ENCODE measurements around the gene CETP. TPM values are rescaled to one million over a fixed set of nuclear protein-coding genes. Genes with fewer than 3 reads are reported as not detected.
"Not testable (repeated sequence)": the region's sequence is repeated elsewhere in the genome, so short reads cannot be mapped to it uniquely, and the experiment has no call there.

The CETP gene
- total RNA-seq, 4 donors from 2014 or later: 1.6 TPM; not detected in 3

DNA sequence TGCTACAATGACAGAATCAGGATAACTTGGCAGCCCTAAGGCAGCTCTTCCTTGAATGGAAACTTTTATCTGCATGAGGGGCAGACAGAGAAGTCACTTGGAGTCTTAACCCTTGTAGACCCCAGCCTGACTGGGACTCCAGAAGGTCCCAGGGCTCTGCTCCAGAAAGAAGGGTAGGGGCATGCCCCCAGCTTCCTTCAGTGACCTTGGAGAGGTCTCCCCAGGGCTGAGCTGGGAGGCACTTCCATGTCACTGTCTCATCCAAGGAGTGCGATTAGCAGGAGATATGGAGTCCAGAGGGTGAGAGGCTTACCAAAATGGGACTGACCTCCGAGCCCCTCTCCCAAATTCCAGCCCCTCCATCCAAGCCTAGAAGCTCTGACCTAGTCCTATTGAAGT, 24.2 kb downstream of the CETP start:
- TF ChIP-seq, protein P1, sequence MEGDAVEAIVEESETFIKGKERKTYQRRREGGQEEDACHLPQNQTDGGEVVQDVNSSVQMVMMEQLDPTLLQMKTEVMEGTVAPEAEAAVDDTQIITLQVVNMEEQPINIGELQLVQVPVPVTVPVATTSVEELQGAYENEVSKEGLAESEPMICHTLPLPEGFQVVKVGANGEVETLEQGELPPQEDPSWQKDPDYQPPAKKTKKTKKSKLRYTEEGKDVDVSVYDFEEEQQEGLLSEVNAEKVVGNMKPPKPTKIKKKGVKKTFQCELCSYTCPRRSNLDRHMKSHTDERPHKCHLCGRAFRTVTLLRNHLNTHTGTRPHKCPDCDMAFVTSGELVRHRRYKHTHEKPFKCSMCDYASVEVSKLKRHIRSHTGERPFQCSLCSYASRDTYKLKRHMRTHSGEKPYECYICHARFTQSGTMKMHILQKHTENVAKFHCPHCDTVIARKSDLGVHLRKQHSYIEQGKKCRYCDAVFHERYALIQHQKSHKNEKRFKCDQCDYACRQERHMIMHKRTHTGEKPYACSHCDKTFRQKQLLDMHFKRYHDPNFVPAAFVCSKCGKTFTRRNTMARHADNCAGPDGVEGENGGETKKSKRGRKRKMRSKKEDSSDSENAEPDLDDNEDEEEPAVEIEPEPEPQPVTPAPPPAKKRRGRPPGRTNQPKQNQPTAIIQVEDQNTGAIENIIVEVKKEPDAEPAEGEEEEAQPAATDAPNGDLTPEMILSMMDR (IDR thresholded peaks at IDR 0.05): no peak
- no peak for TF ChIP-seq POLR2AphosphoS5 (IDR thresholded peaks at IDR 0.05)
- TF ChIP-seq EP300 (IDR thresholded peaks at IDR 0.05): no peak
- TF ChIP-seq POLR2A (IDR thresholded peaks at IDR 0.05): no peak
- Histone ChIP-seq H3K36me3 (no peaks in the 10 kb centered on the region), H3K27ac (peak overlapping the region in 3 of 4 donors; percentile 52 to 70 (median 63)), H3K9me3 (no peaks in the 10 kb centered on the region), H3K4me3 (no peak overlapping the region), H3K27me3 (no peaks in the 10 kb centered on the region), H3K4me1 (peaks cover 0 to 59% (median 20%) of the 10 kb centered on the region in 3 donors)
- 100% methylated on average over 1 of the region's 2 CpGs; no CpG with 5 or more reads in 1 of the 2 donors for WGBS, 2 donors (ENCODE audit: low coverage in 1 of 2)
- no peak for ATAC-seq

DNA sequence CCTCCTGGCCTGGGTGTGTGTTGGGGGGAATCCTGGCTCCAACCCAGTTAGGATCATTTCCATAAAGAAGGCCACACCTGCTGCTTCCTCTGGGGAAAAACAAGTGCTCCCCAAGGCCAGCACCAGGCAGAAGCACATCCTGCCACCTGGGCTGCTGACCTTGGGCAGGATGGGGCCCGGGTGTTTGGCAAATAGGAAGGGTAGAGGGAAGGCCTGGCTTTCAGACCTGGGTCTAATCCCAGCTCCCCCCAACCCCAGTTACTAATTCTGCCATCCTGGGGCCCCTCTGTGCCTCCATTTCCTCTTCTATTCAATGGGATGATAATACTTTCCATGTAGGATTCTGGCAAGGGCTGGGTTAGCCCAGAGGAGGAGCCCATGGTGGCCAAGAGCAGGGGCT, 24.6 kb downstream of the CETP start:
- Histone ChIP-seq H3K4me3 (no peak overlapping the region), H3K4me1 (peaks cover 0 to 63% (median 20%) of the 10 kb centered on the region in 3 donors), H3K27me3 (no peaks in the 10 kb centered on the region), H3K36me3 (no peaks in the 10 kb centered on the region), H3K27ac (peak overlapping the region in 2 of 4 donors; percentile 52 to 70), H3K9me3 (no peaks in the 10 kb centered on the region)
- no peak for ATAC-seq
- TF ChIP-seq, protein P1 (IDR thresholded peaks at IDR 0.05): no peak
- TF ChIP-seq POLR2A (IDR thresholded peaks at IDR 0.05) (no peak), EP300 (IDR thresholded peaks at IDR 0.05) (no peak), POLR2AphosphoS5 (IDR thresholded peaks at IDR 0.05) (no peak)
- no CpG with 5 or more reads among the region's 1 CpG for WGBS, 2 donors (ENCODE audit: low coverage in 1 of 2)

DNA sequence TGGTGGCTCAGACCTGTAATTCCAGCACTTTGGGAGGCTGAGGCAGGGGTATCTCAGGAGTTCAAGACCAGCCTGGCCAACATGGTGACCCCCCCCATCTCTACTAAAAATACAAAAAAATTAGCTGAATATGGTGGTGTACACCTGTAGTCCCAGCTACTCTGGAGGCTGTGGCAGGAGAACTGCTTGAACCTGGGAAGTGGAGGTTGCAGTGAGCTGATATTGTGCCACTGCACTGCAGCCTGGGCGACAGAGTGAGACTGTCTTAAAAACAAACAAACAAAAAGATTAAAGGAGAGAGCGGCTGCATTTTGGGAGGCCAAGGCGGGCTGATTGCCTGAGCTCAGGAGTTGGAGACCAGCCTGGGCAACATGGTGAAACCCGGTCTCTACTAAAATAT, 25.2 kb downstream of the CETP start:
- 93 to 100% methylated on average over 1 to 4 of the region's 4 CpGs for WGBS, 2 donors (ENCODE audit: low coverage in 1 of 2)
- H3K36me3 ChIP-seq, H3K9me3 ChIP-seq, H3K27me3 ChIP-seq, ATAC-seq, H3K4me3 ChIP-seq: not testable (repeated sequence)
- peak overlapping the region in 1 of 4 donors; percentile 70 for H3K27ac ChIP-seq
- peaks cover 0 to 68% (median 20%) of the 10 kb centered on the region in 3 donors for H3K4me1 ChIP-seq

DNA sequence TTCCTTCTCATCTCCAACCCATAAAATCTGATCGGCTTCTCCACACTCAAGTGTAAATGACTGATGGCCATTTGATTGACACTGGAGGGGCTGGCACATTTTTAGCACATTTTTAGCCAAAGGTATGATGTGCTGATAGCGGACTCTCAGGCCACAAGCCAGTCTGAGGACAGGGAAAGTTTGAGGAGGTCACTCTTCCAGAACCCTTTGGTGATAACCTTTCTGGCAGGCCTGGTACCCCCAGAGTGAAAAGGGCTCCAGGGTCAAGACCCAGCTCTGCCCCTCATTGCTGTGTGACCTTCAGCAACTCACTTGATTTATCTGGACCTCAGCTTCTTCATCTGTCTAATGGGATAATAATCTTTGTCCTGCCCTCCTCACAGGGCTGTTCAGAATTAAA, 25.9 kb downstream of the CETP start:
- Histone ChIP-seq H3K4me3 (no peak overlapping the region), H3K27me3 (no peaks in the 10 kb centered on the region), H3K36me3 (no peaks in the 10 kb centered on the region), H3K27ac (peak overlapping the region in 3 of 4 donors; percentile 81 to 87 (median 82)), H3K4me1 (peaks cover 0 to 75% (median 20%) of the 10 kb centered on the region in 3 donors), H3K9me3 (no peaks in the 10 kb centered on the region)
- no peak for TF ChIP-seq EP300 (IDR thresholded peaks at IDR 0.05)
- TF ChIP-seq, protein P1 (IDR thresholded peaks at IDR 0.05): no peak
- TF ChIP-seq POLR2AphosphoS5 (IDR thresholded peaks at IDR 0.05): no peak
- TF ChIP-seq POLR2A (IDR thresholded peaks at IDR 0.05): no peak
- WGBS, 2 donors (ENCODE audit: low coverage in 1 of 2): 95% methylated on average over 2 of the region's 2 CpGs; no CpG with 5 or more reads in 1 of the 2 donors
- no peak for ATAC-seq

DNA sequence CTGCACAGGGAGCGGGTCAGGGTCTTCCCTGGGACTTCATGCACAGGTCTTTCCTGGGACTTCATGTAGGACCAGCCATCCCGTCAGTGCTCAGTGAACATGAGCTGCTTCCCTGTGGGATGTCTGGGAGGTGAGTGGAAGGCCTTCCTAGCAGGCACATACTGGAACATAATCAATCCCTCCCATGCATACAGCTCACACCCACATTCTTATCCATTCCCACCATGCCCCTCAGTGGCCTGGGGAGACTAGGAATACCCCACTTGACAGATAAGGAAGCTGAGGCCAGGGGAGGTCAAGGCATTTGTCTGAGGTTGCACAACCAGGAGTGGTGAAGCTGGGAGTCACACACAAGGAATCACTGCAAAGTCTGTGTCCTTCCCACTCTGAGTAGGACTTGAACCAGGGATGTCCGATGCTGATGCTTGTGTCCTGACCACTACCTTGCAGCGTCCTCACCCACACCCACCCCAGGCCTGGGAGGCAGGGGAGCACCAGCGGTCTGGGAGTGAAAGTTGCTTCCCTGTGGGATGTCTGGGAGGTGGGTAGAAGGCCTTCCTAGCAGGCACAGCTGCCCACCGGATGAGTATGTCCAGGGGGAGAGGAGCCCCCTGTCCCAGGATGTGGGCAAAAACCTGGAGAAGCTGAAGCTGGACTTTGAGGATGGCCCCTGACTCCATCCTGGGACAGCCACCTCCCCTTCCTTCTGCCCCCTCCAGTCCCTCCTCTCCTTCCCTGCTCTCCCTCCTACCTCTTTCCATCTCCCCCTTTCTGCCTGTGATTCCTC, 26.6 kb downstream of the CETP start:
- TF ChIP-seq, protein P1 (IDR thresholded peaks at IDR 0.05): no peak
- no peak for TF ChIP-seq POLR2A (IDR thresholded peaks at IDR 0.05)
- no peak for TF ChIP-seq POLR2AphosphoS5 (IDR thresholded peaks at IDR 0.05)
- TF ChIP-seq EP300 (IDR thresholded peaks at IDR 0.05): no peak
- Histone ChIP-seq H3K27ac (peak overlapping the region; percentile 52 to 87 (median 82)), H3K27me3 (no peaks in the 10 kb centered on the region), H3K36me3 (no peaks in the 10 kb centered on the region), H3K4me1 (peaks cover 0 to 75% (median 20%) of the 10 kb centered on the region in 3 donors), H3K9me3 (no peaks in the 10 kb centered on the region), H3K4me3 (peak overlapping the region; percentile 45 to 74)
- no peak for ATAC-seq
- 40 to 80% methylated on average over 1 to 3 of the region's 6 CpGs for WGBS, 2 donors (ENCODE audit: low coverage in 1 of 2)
